NCI-H748 treated with DMSO at 0.1 percent for 48 hours (cell line): ENCODE data around the gene GNPDA1.
A peak's percentile ranks its signal among the peaks of the same experiment; 100 is the strongest.
"Not testable (repeated sequence)": the region's sequence is repeated elsewhere in the genome, so short reads cannot be mapped to it uniquely, and the experiment has no call there.

Experiments
- DNase-seq: peaks from one replicate; lab custom pipeline; 2025; lab: John Stamatoyannopoulos, UW

Gene GNPDA1

GRCh38 chr5:142012792-142013388, at the start of gene GNPDA1:
Gene GNPDA1 (minus strand): TSS chr5:142013027. CDS start chr5:142012035, 992 bp downstream.
- peak; percentile 23 for DNase-seq

- no peak for DNase-seq
These were observed 46.6 kb upstream of the GNPDA1 start for GRCh38 chr5:142059304-142059940.

DNA sequence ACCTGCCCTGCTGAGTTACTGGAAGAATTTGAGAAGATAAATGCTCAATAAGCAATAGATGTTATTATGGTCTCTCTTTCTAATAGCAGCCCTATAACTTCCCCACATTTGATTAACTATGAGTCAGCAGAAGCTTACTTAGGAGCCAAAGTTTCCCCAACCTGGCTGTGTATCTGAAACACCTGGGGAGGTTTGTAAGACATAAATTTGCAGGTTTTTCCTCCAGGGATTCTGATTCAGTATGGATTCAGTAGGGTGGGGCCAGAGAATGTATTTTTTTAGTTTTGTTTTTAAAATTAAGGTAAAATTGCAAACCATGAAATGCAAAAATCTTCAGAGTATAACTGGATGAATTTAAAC, 44.9 kb upstream of the GNPDA1 start:
- DNase-seq: no peak

DNA sequence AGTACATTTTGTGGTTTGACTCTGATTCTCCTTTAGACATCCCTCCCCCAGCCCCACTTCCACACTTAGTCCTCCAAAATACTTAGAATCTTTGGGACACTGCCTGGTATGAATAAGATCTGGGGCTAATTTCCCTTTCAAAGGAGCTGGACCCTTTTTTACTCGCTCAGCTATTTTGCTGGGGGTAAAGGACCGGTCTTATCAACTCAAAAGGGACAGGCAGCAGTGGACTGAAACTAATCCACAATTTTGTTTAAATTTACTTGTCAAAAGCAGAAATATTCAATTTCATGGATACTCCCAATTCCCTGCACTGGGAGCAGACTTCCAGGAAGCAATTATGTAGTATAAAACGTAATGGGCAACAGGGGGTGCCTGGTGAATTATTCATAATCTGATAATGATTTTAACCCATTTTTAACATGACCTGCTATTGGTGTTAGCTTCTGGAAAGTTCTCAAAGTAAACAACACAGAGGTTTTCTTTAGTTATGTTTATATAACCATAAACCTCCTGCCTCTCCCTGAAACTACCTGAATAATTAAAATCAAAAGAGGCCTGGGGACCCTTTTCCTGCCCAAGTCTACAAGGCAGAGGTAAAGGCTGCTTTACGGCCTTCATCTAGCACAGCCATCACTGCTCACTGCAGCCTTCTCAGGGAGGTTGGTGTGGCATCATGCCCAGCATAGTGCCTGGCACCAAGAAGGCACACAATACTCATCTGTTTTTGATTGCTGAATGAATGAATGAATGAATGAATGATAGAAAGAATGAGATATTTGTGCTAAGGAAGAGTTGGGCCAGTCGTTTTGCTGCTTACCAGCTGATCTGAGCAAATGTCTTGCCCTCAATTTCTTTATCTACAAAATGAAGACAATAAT, 44.2 kb upstream of the GNPDA1 start:
- no peak for DNase-seq

DNA sequence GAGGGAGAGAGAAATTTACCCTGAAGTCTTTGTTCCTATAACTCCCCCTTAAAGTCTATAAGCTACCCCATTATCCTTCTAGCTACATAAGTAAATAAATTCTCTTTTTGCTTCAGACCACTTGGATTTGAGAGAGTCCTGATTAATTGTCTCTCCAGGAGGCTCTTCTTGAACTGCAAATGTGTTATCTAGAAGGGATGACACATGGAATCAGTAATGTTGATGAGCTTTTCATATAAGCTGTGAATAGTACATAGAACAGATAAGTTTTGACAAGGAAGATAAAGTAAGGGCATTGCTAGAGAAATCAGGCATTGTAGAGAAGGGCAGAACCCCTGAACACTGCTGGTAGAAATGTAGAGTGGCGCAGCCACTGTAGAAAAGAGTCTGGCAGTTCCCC, 42.5 kb upstream of the GNPDA1 start:
- DNase-seq: no peak

DNA sequence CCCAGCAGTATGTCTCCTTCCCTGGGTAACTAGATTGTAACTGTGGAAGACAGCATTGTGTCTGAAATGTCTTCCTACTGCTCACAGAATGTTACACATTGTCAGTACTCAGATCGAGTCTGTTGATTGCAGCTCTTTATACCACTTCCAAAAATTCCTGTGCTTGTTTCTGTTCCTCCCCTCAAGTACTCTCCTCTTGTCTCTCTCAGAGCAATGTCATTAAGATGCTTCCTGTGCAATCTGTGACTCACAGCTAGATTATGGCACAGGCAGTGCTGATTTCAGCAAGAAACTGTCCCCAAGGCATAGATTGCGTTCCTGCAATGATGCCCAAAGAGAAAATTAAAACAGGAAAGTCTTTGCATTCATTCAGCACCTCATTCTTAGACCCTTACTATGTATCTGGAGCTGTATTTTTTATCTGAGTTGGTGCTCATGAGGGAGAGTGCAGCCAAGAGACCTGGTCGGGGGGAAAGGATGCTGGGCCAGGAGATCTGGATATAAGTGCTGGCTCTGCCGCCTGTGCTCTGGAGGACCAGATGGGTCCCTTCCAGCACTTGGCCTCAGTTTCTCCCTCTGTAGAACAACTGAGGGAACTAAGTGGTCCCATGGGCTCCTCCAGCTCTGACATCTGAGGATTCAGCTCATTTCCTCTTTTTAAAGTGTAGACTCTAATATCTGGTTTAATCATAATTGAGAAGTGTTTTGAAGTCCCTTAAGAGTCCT, 40.8 kb upstream of the GNPDA1 start:
- no peak for DNase-seq

GRCh38 chr5:142052026-142052425, 39.2 kb upstream of the GNPDA1 start:
- not testable (repeated sequence) for DNase-seq

DNA sequence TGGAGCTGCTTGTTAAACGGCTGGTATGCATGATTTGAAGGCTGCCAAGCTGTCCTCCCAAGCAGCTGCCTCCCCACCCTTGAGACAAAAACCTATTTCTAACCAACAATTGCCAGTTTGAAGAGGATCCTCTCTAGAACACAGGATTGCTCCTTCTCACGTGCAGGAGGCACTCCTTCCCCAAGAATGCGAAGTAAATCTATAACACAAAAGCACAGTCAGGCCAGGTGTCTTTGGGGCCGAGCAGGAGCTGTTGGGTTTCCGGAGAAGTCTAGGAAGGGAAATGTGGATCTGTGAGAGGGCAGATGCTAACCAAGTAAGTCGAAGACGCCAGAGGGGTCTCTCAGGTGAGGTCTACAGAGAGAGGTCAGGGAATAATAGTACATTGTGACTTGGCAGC, 35.4 kb upstream of the GNPDA1 start:
- DNase-seq: no peak

- DNase-seq: no peak
These were observed 33.4 kb upstream of the GNPDA1 start for GRCh38 chr5:142046191-142046590.

DNA sequence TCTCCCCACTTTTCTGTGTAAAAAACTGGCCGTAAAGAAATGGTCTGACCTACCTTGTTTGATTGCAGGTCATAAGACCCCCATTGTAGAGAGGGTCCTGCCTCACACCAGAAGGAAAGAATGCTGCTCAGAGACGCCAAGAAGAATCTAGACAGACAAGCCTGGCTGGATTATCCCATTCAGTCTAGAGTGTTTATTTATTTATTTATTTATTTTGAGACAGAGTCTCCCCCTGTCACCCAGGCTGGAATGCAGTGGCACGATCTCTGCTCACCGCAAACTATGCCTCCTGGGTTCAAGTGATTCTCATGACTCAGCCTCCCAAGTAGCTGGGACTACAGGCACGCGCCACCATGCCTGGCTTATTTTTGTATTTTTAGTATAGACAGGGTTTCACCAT, 28.1 kb upstream of the GNPDA1 start:
- DNase-seq: not testable (repeated sequence)

- no peak for DNase-seq
These were observed 27.5 kb upstream of the GNPDA1 start for GRCh38 chr5:142040285-142040684.

DNA sequence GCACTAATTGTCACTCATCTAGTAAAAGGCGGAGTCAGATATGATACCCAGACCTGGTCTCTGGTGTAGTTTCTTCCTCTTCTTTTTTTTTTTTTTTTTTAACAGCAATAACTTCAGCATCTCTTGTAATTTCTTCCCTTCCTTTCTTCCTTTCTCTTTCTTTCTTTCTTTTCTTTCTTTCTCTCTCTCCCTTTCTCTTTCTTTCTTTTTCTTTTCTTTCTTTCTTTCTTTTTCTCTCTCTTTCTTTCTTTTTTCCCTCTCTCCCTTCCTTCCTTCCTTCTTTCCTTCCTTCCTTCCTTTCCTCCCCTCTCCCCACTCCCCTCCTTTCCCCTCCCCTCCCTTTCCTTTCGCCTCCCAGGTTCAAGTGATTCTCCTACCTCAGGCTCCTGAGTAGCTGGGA, 25.9 kb upstream of the GNPDA1 start:
- no peak for DNase-seq

GRCh38 chr5:142037599-142037998, 24.8 kb upstream of the GNPDA1 start:
- not testable (repeated sequence) for DNase-seq

- DNase-seq: no peak
These were observed 24.1 kb upstream of the GNPDA1 start for GRCh38 chr5:142036918-142037317.

GRCh38 chr5:142034994-142035393, 22.2 kb upstream of the GNPDA1 start:
- DNase-seq: no peak

GRCh38 chr5:142033632-142034567, 21.1 kb upstream of the GNPDA1 start:
- not testable (repeated sequence) for DNase-seq

DNA sequence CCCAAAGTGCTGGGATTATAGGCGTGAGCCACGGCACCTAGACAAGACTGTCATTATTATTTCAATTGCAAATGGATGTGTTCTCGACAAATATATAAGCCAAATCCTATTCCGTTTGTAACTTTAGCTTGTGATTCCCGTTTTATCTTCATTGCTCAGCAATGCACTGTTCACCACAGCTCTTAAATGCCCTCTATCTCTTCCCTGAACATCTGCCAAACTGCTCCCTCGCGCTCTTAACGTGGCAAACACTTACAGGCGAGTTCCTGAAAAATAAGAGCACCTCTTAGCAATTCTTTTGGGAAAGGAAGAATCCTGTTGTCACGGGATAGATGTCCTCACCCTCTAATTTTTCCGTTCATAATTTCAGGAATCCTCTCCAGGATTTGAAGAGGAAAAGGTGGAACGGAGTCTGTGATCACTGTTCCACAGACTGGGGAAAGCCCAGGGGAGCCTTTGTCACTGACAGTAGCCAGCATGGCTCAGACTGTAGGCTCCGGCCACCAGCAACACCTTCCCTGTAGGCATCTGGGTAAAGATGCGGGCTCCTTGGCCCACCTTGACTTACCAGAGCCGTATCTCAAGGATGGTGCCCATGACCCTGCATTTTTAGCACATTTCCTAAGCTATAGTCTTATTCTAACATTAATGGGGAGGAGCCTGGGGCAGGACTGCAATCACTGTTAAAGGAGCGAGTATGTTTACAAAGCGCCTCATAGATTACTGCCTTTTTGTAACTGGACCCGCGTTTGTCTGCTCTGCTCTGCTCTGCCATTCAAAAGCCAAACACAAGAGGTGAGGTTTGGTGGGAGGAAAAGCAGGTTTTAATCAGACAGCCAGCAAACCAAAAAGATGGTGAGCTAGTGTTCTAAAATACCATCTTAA, 20.2 kb upstream of the GNPDA1 start:
- peak; percentile 34 for DNase-seq

DNA sequence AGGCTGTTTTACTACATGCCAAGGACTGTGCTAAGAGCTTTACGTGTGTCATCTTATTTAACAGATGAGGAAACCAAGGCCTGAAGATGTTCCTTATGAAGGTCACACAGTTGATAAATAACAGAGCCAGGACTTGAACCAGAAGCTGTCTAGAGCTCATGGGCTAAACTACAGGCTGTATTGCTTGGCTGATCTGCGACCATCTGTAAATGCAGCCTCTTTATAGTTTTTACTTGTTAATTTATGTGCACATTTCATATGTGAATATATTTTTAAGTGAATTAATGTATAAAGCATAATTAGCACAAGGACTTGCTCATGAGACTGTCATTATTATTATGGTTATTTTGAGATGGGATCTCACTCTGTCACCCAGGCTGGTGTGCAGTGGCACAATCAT, 19.3 kb upstream of the GNPDA1 start:
- no peak for DNase-seq

DNA sequence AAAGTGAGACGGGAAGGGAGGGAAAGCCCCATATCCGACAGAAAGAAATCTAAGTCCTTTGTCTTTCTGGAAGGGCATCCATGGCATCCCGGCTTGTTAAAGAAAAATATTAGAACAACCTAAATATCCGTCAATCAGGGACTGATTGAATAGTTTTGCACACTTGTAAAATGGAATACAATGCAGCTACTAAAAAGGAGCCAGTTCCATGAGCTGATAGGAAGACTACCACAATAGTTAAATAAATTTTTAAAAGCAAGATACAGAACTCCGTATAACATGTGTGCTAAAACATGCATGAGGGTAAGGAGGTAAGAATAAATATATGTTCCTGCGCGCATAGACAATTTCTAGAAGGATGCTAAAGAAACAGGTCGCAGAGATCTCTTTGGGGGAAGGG, 12.8 kb upstream of the GNPDA1 start:
- DNase-seq: no peak

- DNase-seq: peak; percentile 65
These were observed 12.0 kb upstream of the GNPDA1 start for GRCh38 chr5:142024771-142025304.
